Peyer's patch (tissue), 4 donors: ENCODE results near the gene C6orf132.
"Not testable (repeated sequence)": the region's sequence is repeated elsewhere in the genome, so short reads cannot be mapped to it uniquely, and the experiment has no call there.

Experiments
- POLR2A ChIP-seq, 2 donors: fragments of 450-650 bp; IDR thresholded peaks; one replicate each; pipeline ENCODE4 v1.5.1; 2017; ENCODE audit warnings: antibody characterized with exemption in 2 of 2, mild to moderate bottlenecking in 2 of 2, moderate library complexity in 2 of 2
- TF ChIP-seq, protein P1 (sequence below), 6 experiments: fragments of 450-650 bp in 4 of 6; fragments of 200-600 bp in 2 of 6; sonication (generic) in 1 of 6; IDR thresholded peaks; one replicate each; pipeline ENCODE4 v1.5.1; 2017 to 2019; ENCODE audit warnings: antibody characterized with exemption in 6 of 6, mild to moderate bottlenecking in 3 of 6, moderate library complexity in 1 of 6

DNA sequence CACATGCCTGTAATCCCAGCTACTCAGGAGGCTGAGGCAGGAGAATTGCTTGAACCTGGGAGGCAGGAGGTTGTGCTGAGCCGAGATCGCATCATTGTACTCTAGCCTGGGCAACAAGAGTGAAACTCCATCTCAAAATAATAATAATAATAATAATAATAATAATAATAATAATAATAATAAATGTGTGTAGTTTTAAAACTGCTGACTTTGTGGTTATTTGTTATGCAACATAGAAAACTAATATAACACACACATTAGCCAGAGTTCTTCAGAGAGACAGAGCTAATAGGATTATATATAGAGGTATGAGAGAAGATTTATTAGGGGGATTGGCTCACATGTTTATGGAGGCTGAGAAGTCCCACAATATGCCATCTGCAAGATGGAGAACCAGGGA is 27.4 kb upstream of the C6orf132 start:
- not testable (repeated sequence) for TF ChIP-seq POLR2A (IDR thresholded peaks at IDR 0.05)
- TF ChIP-seq, protein P1, sequence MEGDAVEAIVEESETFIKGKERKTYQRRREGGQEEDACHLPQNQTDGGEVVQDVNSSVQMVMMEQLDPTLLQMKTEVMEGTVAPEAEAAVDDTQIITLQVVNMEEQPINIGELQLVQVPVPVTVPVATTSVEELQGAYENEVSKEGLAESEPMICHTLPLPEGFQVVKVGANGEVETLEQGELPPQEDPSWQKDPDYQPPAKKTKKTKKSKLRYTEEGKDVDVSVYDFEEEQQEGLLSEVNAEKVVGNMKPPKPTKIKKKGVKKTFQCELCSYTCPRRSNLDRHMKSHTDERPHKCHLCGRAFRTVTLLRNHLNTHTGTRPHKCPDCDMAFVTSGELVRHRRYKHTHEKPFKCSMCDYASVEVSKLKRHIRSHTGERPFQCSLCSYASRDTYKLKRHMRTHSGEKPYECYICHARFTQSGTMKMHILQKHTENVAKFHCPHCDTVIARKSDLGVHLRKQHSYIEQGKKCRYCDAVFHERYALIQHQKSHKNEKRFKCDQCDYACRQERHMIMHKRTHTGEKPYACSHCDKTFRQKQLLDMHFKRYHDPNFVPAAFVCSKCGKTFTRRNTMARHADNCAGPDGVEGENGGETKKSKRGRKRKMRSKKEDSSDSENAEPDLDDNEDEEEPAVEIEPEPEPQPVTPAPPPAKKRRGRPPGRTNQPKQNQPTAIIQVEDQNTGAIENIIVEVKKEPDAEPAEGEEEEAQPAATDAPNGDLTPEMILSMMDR (IDR thresholded peaks at IDR 0.05) = not testable (repeated sequence)
